ENCODE measurements around the gene GLDC.
"Not testable (repeated sequence)": the region's sequence is repeated elsewhere in the genome, so short reads cannot be mapped to it uniquely, and the experiment has no call there.

GLDC gene

GRCh38 chr9:6645355-6646292 is at the start of gene GLDC:
Gene GLDC, minus strand, starts transcription at chr9:6645729. Its CDS starts 230 bp downstream, at chr9:6645499.
- H3K4me3 ChIP-seq (ENCODE audit: insufficient read length, low read depth), result peak within 1 kb of the TSS; percentile 68
- TF ChIP-seq ZNF274 (IDR thresholded peaks at IDR 0.05; ENCODE audit: low read depth, low read length), result no peak
- TF ChIP-seq YY1 (IDR thresholded peaks at IDR 0.05; ENCODE audit: insufficient read depth, insufficient read length), result no peak
- no peak for TF ChIP-seq SUZ12 (IDR thresholded peaks at IDR 0.05; ENCODE audit: extremely low read depth, insufficient read depth, insufficient read length)
- H3K27me3 ChIP-seq (ENCODE audit: insufficient read depth, insufficient read length), result peaks cover 33% of the 10 kb centered on the region
- peak within 1 kb of the TSS; percentile 77 for H3K9ac ChIP-seq (ENCODE audit: insufficient read length, low read depth)
- peaks cover 5% of the 10 kb centered on the region for H3K4me1 ChIP-seq (ENCODE audit: insufficient read depth, insufficient read length)
- H3K9me3 ChIP-seq (ENCODE audit: insufficient read depth, low read length), result no peaks in the 10 kb centered on the region
- DNase-seq (ENCODE audit: low read depth, low spot score), result peak; percentile 77
- H3K36me3 ChIP-seq (ENCODE audit: insufficient read depth, insufficient read length, low read length), result peaks cover 5% of the 10 kb centered on the region

GRCh38 chr9:6692881-6693361 is 47.4 kb upstream of the GLDC start:
- Histone ChIP-seq H3K9ac (ENCODE audit: insufficient read length, low read depth) (no peak overlapping the region), H3K4me1 (ENCODE audit: insufficient read depth, insufficient read length) (no peaks in the 10 kb centered on the region)

GRCh38 chr9:6692433-6692832 is 46.9 kb upstream of the GLDC start:
- H3K36me3 ChIP-seq (ENCODE audit: insufficient read depth, insufficient read length, low read length), result no peaks in the 10 kb centered on the region
- no peaks in the 10 kb centered on the region for H3K9me3 ChIP-seq (ENCODE audit: insufficient read depth, low read length)
- no peak overlapping the region for H3K4me3 ChIP-seq (ENCODE audit: insufficient read length, low read depth)
- no peaks in the 10 kb centered on the region for H3K4me1 ChIP-seq (ENCODE audit: insufficient read depth, insufficient read length)
- no peak for DNase-seq (ENCODE audit: low read depth, low spot score)
- no peaks in the 10 kb centered on the region for H3K27me3 ChIP-seq (ENCODE audit: insufficient read depth, insufficient read length)
- no peak overlapping the region for H3K9ac ChIP-seq (ENCODE audit: insufficient read length, low read depth)
- no peak for TF ChIP-seq SUZ12 (IDR thresholded peaks at IDR 0.05; ENCODE audit: extremely low read depth, insufficient read depth, insufficient read length)
- TF ChIP-seq ZNF274 (IDR thresholded peaks at IDR 0.05; ENCODE audit: low read depth, low read length), result no peak
- no peak for TF ChIP-seq YY1 (IDR thresholded peaks at IDR 0.05; ENCODE audit: insufficient read depth, insufficient read length)

More at GRCh38 chr9:6692881-6693361, 47.4 kb upstream of the GLDC start:
- H3K36me3 ChIP-seq (ENCODE audit: insufficient read depth, insufficient read length, low read length), result no peaks in the 10 kb centered on the region
- no peak overlapping the region for H3K4me3 ChIP-seq (ENCODE audit: insufficient read length, low read depth)
- H3K9me3 ChIP-seq (ENCODE audit: insufficient read depth, low read length), result no peaks in the 10 kb centered on the region
- H3K27me3 ChIP-seq (ENCODE audit: insufficient read depth, insufficient read length), result no peaks in the 10 kb centered on the region
- DNase-seq (ENCODE audit: low read depth, low spot score), result peak; percentile 67
- TF ChIP-seq SUZ12 (IDR thresholded peaks at IDR 0.05; ENCODE audit: extremely low read depth, insufficient read depth, insufficient read length), result no peak
- TF ChIP-seq ZNF274 (IDR thresholded peaks at IDR 0.05; ENCODE audit: low read depth, low read length), result no peak
- TF ChIP-seq YY1 (IDR thresholded peaks at IDR 0.05; ENCODE audit: insufficient read depth, insufficient read length), result no peak

- H3K27me3 ChIP-seq (ENCODE audit: insufficient read depth, insufficient read length); H3K4me3 ChIP-seq (ENCODE audit: insufficient read length, low read depth); H3K9ac ChIP-seq (ENCODE audit: insufficient read length, low read depth); H3K9me3 ChIP-seq (ENCODE audit: insufficient read depth, low read length); H3K36me3 ChIP-seq (ENCODE audit: insufficient read depth, insufficient read length, low read length); DNase-seq (ENCODE audit: low read depth, low spot score); H3K4me1 ChIP-seq (ENCODE audit: insufficient read depth, insufficient read length): not testable (repeated sequence)
Observed at GRCh38 chr9:6690675-6691070, 45.1 kb upstream of the GLDC start.

- DNase-seq (ENCODE audit: low read depth, low spot score), result no peak
- H3K9me3 ChIP-seq (ENCODE audit: insufficient read depth, low read length), result no peaks in the 10 kb centered on the region
- H3K4me3 ChIP-seq (ENCODE audit: insufficient read length, low read depth), result no peak overlapping the region
- H3K36me3 ChIP-seq (ENCODE audit: insufficient read depth, insufficient read length, low read length), result no peaks in the 10 kb centered on the region
- TF ChIP-seq YY1 (IDR thresholded peaks at IDR 0.05; ENCODE audit: insufficient read depth, insufficient read length) (no peak), SUZ12 (IDR thresholded peaks at IDR 0.05; ENCODE audit: extremely low read depth, insufficient read depth, insufficient read length) (no peak), ZNF274 (IDR thresholded peaks at IDR 0.05; ENCODE audit: low read depth, low read length) (no peak)
- no peaks in the 10 kb centered on the region for H3K27me3 ChIP-seq (ENCODE audit: insufficient read depth, insufficient read length)
- H3K9ac ChIP-seq (ENCODE audit: insufficient read length, low read depth), result no peak overlapping the region
- H3K4me1 ChIP-seq (ENCODE audit: insufficient read depth, insufficient read length), result no peaks in the 10 kb centered on the region
Observed at GRCh38 chr9:6689893-6690674, 44.6 kb upstream of the GLDC start.

GRCh38 chr9:6687180-6687579 is 41.7 kb upstream of the GLDC start:
- H3K4me3 ChIP-seq (ENCODE audit: insufficient read length, low read depth), result no peak overlapping the region
- no peaks in the 10 kb centered on the region for H3K27me3 ChIP-seq (ENCODE audit: insufficient read depth, insufficient read length)
- no peaks in the 10 kb centered on the region for H3K4me1 ChIP-seq (ENCODE audit: insufficient read depth, insufficient read length)
- H3K9me3 ChIP-seq (ENCODE audit: insufficient read depth, low read length), result no peaks in the 10 kb centered on the region
- DNase-seq (ENCODE audit: low read depth, low spot score), result no peak
- peaks cover 6% of the 10 kb centered on the region for H3K36me3 ChIP-seq (ENCODE audit: insufficient read depth, insufficient read length, low read length)
- no peak for TF ChIP-seq ZNF274 (IDR thresholded peaks at IDR 0.05; ENCODE audit: low read depth, low read length)
- no peak for TF ChIP-seq SUZ12 (IDR thresholded peaks at IDR 0.05; ENCODE audit: extremely low read depth, insufficient read depth, insufficient read length)
- TF ChIP-seq YY1 (IDR thresholded peaks at IDR 0.05; ENCODE audit: insufficient read depth, insufficient read length), result no peak
- H3K9ac ChIP-seq (ENCODE audit: insufficient read length, low read depth), result no peak overlapping the region

GRCh38 chr9:6686396-6686795 is 40.9 kb upstream of the GLDC start:
- Histone ChIP-seq H3K4me1 (ENCODE audit: insufficient read depth, insufficient read length) (no peaks in the 10 kb centered on the region), H3K9me3 (ENCODE audit: insufficient read depth, low read length) (no peaks in the 10 kb centered on the region)
- DNase-seq (ENCODE audit: low read depth, low spot score), result no peak

More at GRCh38 chr9:6686396-6686795, 40.9 kb upstream of the GLDC start:
- Histone ChIP-seq H3K36me3 (ENCODE audit: insufficient read depth, insufficient read length, low read length) (peaks cover 6% of the 10 kb centered on the region), H3K4me3 (ENCODE audit: insufficient read length, low read depth) (no peak overlapping the region), H3K9ac (ENCODE audit: insufficient read length, low read depth) (no peak overlapping the region), H3K27me3 (ENCODE audit: insufficient read depth, insufficient read length) (no peaks in the 10 kb centered on the region)
- TF ChIP-seq YY1 (IDR thresholded peaks at IDR 0.05; ENCODE audit: insufficient read depth, insufficient read length), result no peak
- no peak for TF ChIP-seq SUZ12 (IDR thresholded peaks at IDR 0.05; ENCODE audit: extremely low read depth, insufficient read depth, insufficient read length)
- no peak for TF ChIP-seq ZNF274 (IDR thresholded peaks at IDR 0.05; ENCODE audit: low read depth, low read length)

Data from NT2/D1 (cell line).